Fibroblast of peridontal ligament (primary cell): Measurements from ENCODE around the gene TIE1.

Experiments
- DNase-seq: peaks from one replicate; pipeline ENCODE4 v3.0.0-alpha.2; 2010; ENCODE audit errors: extremely low read depth

Gene TIE1

GRCh38 chr1:43300378-43301094, at the start of gene TIE1:
TSS of gene TIE1 (plus strand) at chr1:43300982. CDS start at chr1:43301072, 90 bp downstream.
- DNase-seq = no peak

GRCh38 chr1:43251024-43251423, 49.8 kb upstream of the TIE1 start:
- no peak for DNase-seq

DNA sequence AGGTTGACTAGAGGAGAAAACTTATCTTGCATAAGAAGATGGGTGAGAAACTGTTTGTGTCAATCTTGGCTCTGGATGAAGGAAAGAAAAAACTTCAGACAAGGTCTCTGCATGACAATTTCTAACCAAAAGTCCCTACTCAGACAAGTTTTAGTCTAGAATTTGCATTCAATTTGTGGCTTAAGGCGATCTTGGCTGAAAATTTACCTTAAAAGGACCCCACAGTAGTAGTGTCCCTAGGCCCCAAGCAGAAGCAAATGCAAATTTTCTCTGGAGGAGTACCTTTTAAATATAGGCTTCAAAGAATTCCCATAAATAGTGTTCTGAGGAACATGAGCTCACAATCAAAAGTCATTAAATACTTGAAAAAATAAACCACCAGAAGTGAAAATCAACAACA, 48.6 kb upstream of the TIE1 start:
- no peak for DNase-seq

- DNase-seq = no peak
Measured at GRCh38 chr1:43253173-43253572, 47.6 kb upstream of the TIE1 start.

DNA sequence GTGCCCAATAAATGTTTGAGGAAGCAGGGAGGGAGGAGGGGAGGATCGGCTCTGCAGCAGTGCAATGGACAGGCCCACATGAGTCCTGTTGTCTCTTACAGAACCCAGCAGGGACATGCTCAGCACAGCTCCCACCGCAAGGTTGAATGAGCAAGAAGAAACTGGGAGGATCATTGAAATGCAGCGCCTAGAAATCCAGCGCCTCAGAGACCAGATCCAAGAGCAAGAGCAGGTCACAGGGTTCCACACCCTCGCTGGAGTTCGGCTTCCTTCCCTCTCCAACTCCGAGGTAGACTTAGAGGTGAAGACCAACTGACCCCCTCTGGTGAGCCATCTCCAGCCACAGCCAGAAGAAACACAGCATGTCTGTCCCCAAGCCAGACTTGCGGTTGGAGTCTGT, 46.9 kb upstream of the TIE1 start:
- no peak for DNase-seq

- DNase-seq = no peak
Measured at GRCh38 chr1:43255438-43256210, 45.2 kb upstream of the TIE1 start.

DNA sequence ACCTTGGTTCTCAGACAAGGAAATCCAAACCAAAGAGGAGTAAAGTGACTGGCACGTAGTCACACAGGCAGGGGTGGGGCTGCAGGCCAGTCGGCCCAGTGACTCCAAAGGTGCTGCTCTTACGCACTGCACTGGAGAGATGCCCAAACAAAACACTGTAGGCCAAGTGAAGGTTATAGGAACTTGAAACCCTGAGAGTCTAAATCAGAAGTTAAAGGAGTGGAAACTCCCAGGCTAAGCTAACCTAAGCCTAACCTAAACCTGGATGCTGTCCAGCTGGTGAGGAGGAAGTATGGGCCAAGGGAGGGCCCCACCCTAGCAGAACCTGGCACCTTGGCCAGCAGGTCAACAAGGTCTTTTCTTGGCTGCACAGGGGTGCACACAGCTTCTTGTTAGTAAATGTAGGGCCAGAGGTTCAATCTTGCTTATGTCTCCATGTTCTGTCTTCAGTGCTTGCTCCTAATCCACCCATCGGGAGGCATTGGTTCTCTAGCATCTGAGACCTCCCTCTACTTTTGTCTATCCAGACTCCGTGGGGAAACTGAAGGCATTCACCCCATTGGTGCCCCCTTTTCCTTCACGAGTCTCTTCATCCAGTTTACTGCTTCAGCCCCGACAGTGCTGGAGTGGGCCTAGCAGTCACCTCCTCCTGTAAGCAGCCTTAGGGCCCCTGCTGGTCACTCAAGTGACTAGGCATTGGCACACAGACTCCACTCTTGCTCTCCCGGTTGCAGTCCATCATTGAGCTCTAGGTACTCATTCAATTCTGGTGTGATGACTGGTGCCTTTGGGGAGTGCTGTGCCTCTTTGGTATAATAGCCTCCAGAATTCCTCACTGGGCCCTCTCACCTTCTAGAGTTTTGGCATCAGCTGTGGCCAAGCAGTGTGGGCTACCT, 43.9 kb upstream of the TIE1 start:
- DNase-seq = no peak

GRCh38 chr1:43258370-43258769, 42.4 kb upstream of the TIE1 start:
- DNase-seq = no peak

GRCh38 chr1:43265431-43265830, 35.4 kb upstream of the TIE1 start:
- no peak for DNase-seq

DNA sequence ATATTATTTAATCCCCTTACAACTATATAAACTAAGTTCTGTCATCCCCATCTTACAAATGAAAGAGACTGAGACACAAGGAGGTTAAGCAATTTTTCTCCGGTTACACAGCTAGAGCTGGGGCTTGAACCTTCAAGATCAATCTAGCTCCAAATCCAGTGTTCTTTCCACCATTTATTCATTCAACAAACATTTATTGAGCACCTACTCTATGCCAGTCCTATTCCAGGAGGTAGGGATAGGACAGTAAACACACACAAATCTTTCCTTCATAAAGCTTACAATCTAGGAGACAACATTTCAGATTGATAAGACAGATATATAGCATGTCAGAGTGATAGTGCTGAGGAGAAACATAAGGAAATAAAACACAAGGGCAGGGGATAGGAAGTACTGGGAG, 33.9 kb upstream of the TIE1 start:
- DNase-seq = no peak

- peak; percentile 71 for DNase-seq
Measured at GRCh38 chr1:43267291-43267805, 33.4 kb upstream of the TIE1 start.

- DNase-seq = no peak
Measured at GRCh38 chr1:43267818-43268425, 32.9 kb upstream of the TIE1 start.

DNA sequence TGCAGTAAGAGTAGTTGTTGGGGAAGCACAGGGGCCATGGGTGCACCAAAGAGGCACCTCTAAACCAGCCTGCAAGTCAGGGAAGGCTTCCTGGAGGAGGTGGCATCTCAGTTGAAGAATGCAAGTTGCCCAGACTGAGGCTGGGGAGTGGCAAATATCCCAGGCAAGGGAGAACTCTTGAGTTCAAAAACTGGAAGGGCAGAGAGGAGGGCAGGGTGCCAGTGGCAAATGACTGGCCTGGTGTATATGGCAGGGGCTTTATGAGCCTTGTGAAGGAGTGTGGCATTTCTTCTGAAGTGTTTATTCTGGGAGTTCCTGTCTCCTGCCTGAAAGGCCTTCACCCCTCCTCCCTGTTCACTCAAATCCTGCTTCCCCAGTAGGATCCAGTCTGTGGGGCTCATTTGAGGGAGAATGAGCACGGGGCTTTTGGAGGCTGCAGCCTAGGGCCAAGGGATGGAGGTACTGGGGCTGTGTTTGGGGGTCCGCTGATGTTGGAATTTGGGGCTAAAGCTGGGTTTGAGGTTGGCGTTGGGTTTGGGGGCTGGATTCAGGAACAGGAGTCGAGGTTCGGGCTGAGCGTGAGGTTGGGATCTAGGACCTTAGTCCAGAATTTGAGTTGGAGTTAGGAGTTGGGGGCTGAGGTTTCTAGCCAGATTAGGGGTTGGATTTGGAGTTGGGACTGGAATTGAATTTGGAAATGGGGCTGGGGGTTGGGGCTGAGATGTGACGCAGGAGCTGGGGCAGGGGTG, 31.0 kb upstream of the TIE1 start, which contains the start of gene TMEM125:
TMEM125 (plus strand) TSS at position 357 of the 749 bp plus-strand sequence. CDS start 2,740 bp downstream, outside the sequence.
- no peak for DNase-seq

- DNase-seq = no peak
Measured at GRCh38 chr1:43270421-43271095, 30.2 kb upstream of the TIE1 start.

GRCh38 chr1:43271186-43272118, 29.3 kb upstream of the TIE1 start:
- DNase-seq = no peak

DNA sequence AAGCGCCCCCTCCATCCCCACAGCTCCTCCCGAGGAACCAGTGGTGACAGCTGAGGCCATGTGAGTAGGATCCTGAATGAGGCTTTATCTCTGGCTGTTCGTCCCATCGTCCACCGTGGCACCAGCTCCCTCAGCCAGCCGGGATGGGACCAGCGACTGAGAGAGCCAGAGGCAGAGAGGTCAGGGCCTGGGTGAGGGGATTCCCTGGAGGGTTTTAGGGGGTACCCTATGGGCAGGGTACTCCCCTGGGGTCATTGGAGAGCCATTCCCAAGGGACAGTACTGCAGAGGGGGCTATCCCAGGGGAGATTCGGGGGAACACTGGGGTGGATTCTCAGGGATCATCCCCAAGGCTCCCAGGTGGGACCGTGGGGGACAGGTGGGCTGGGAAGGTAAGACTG, 28.6 kb upstream of the TIE1 start:
- DNase-seq = no peak

GRCh38 chr1:43272576-43273571, 27.9 kb upstream of the TIE1 start:
- no peak for DNase-seq

DNA sequence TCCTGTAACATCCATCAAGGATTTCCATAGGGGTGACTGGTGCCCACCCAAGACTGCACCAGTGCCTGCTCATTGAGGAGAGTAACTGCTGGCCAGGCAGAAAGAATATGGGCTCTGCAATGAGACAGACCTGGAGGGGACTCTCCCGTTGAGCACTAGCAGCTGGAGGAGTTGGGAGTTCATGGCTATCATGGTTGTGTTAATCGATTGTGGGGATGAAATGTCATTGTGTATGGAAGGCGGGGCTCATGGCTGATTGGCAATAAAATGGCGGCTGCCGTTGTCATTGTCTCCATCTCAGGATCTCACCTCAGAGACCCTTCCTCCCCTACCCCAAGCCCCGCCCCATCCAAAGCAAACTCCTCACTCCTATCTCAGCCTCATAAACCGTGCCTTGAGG, 27.1 kb upstream of the TIE1 start:
- DNase-seq = no peak
